Suppressor macrophage treated with lipopolysaccharide for 1 hour (primary cell): ENCODE results near the gene S100A9.
A peak's percentile ranks its signal among the peaks of the same experiment; 100 is the strongest.
"Not testable (repeated sequence)": the region's sequence is repeated elsewhere in the genome, so short reads cannot be mapped to it uniquely, and the experiment has no call there.

ENCODE experiments used
- DNase-seq, 3 donors: peaks; one replicate each; pipeline ENCODE4 v3.0.0-alpha.2; 2020 to 2022

The S100A9 gene

GRCh38 chr1:153345187-153346076 is 12.2 kb upstream of the S100A9 start:
- DNase-seq, result no peak

GRCh38 chr1:153346077-153346723 is 11.5 kb upstream of the S100A9 start:
- DNase-seq, result no peak

- not testable (repeated sequence) for DNase-seq
Measured at GRCh38 chr1:153347049-153347448, 10.6 kb upstream of the S100A9 start.

- no peak for DNase-seq
Measured at GRCh38 chr1:153347856-153348255, 9.8 kb upstream of the S100A9 start.

GRCh38 chr1:153348511-153349362 is 8.9 kb upstream of the S100A9 start, which contains the start of gene PGLYRP4:
Gene PGLYRP4, minus strand, starts transcription at chr1:153348841. Its CDS starts 909 bp downstream, at chr1:153347932.
- DNase-seq, result no peak

- DNase-seq, result peak; percentile 35 to 48 (median 37)
Measured at GRCh38 chr1:153349363-153350320, 8.0 kb upstream of the S100A9 start.

- no peak for DNase-seq
Measured at GRCh38 chr1:153350321-153350957, 7.2 kb upstream of the S100A9 start.

GRCh38 chr1:153352523-153352922 is 5.1 kb upstream of the S100A9 start:
- peak; percentile 78 to 80 (median 78) for DNase-seq

GRCh38 chr1:153353226-153353947 is 4.3 kb upstream of the S100A9 start:
- DNase-seq, result no peak

GRCh38 chr1:153354515-153355193 is 3.0 kb upstream of the S100A9 start:
- no peak for DNase-seq

GRCh38 chr1:153355445-153356071 is 2.1 kb upstream of the S100A9 start:
- DNase-seq, result peak; percentile 90 to 93 (median 92)

- no peak for DNase-seq
Measured at GRCh38 chr1:153356392-153357075, 1.1 kb upstream of the S100A9 start.

- peak; percentile 79 to 86 (median 82) for DNase-seq
Measured at GRCh38 chr1:153357076-153357852, 390 bp upstream of the S100A9 start.

GRCh38 chr1:153358691-153358975 is 979 bp downstream of the S100A9 start:
- DNase-seq, result no peak

- DNase-seq, result no peak
Measured at GRCh38 chr1:153359241-153359640, 1.6 kb downstream of the S100A9 start.

GRCh38 chr1:153360190-153360589 is 2.5 kb downstream of the S100A9 start:
- peak; percentile 70 to 85 (median 76) for DNase-seq

- DNase-seq, result no peak
Measured at GRCh38 chr1:153360592-153361479, 3.2 kb downstream of the S100A9 start.
